IMR-90 (cell line): ENCODE measurements around the gene C22orf31. TPM values are rescaled to one million over a fixed set of nuclear protein-coding genes. Genes with fewer than 3 reads are reported as not detected.

ENCODE experiments used
- ATAC-seq: fragments of 200-7000 bp; cut with Tn5 transposase; 2 replicates; pipeline ENCODE4 v1.9.1; 2020; ENCODE audit warnings: low read depth, mild to moderate bottlenecking, moderate library complexity
- BruUV-seq: library from RNA; stranded (reverse); fragments of 400-500 nt; replicated peaks from 2 replicates; lab custom pipeline; 2021; lab: Mats Ljungman, UMichigan
- CTCF ChIA-PET: fragments of 300-600 bp; formaldehyde crosslinking; extraction: SDS; loops from one replicate; lab custom pipeline; 2021; ENCODE audit warnings: antibody characterized with exemption; lab: Yijun Ruan, JAX
- POLR2A ChIA-PET: fragments of 300-600 bp; sonication (Branson Sonifier 250); formaldehyde crosslinking; loops from one replicate; lab custom pipeline; 2022; ENCODE audit warnings: antibody characterized with exemption; ENCODE audit not compliant: unreplicated experiment; lab: Charles Lee
- DNase-seq: peaks from one replicate; pipeline ENCODE4 v3.0.0; 2013
- H2AFZ ChIP-seq: replicated peaks from 2 replicates; pipeline ENCODE3; 2013; ENCODE audit warnings: low read length, mild to moderate bottlenecking; ENCODE audit not compliant: poor library complexity
- H2AK5ac ChIP-seq: 2 replicates; pipeline ENCODE4 v1.6.1; 2013; ENCODE audit warnings: low read depth, low read length, inconsistent platforms
- H2AK9ac ChIP-seq: replicated peaks from 2 replicates; pipeline ENCODE3; 2013; ENCODE audit warnings: mild to moderate bottlenecking, low read depth, low read length, moderate library complexity; ENCODE audit not compliant: poor library complexity
- H2BK120ac ChIP-seq: 2 replicates; pipeline ENCODE4 v1.6.1; 2013; ENCODE audit warnings: low read depth, low read length, inconsistent platforms
- H2BK15ac ChIP-seq: 3 replicates; pipeline ENCODE4 v1.6.1; 2013; ENCODE audit warnings: low read depth, low read length, inconsistent platforms
- H2BK20ac ChIP-seq: 2 replicates; pipeline ENCODE4 v1.6.1; 2013; ENCODE audit warnings: low read depth, mild to moderate bottlenecking, inconsistent platforms, low read length, moderate library complexity
- H2BK5ac ChIP-seq: 2 replicates; pipeline ENCODE4 v1.6.1; 2013; ENCODE audit warnings: mild to moderate bottlenecking, low read depth, low read length, inconsistent platforms; ENCODE audit not compliant: poor library complexity, severe bottlenecking
- H3K14ac ChIP-seq: replicated peaks from 2 replicates; pipeline ENCODE4 v1.6.1; 2013; ENCODE audit warnings: low read depth, low read length, inconsistent platforms
- H3K18ac ChIP-seq: 2 replicates; pipeline ENCODE4 v1.6.1; 2013; ENCODE audit warnings: low read depth, low read length, control low read depth
- H3K23ac ChIP-seq: 2 replicates; pipeline ENCODE4 v1.6.1; 2013; ENCODE audit warnings: low read depth, low read length, inconsistent platforms
- H3K27ac ChIP-seq: 2 replicates; pipeline ENCODE4 v1.5.1; 2013; ENCODE audit warnings: mild to moderate bottlenecking, control low read depth, low read length; ENCODE audit not compliant: insufficient read depth
- H3K27me3 ChIP-seq: 2 replicates; pipeline ENCODE4 v1.6.1; 2013; ENCODE audit warnings: low read length; ENCODE audit not compliant: control insufficient read depth, insufficient read depth
- H3K36me3 ChIP-seq: 2 replicates; pipeline ENCODE4 v1.6.1; 2013; ENCODE audit warnings: low read length, mixed read lengths; ENCODE audit not compliant: control insufficient read depth, insufficient read depth
- H3K4ac ChIP-seq: 2 replicates; pipeline ENCODE4 v1.6.1; 2013; ENCODE audit warnings: low read depth, low read length, inconsistent platforms
- H3K4me1 ChIP-seq: 2 replicates; pipeline ENCODE4 v1.6.1; 2013; ENCODE audit warnings: low read length, mixed read lengths; ENCODE audit not compliant: control insufficient read depth, insufficient read depth
- H3K4me2 ChIP-seq: 2 replicates; pipeline ENCODE4 v1.6.1; 2013; ENCODE audit warnings: low read depth, mild to moderate bottlenecking, control low read depth, low read length, moderate library complexity
- H3K4me3 ChIP-seq: 2 replicates; pipeline ENCODE4 v1.5.1; 2013; ENCODE audit warnings: low read depth, mild to moderate bottlenecking, control low read depth, low read length, moderate library complexity; ENCODE audit not compliant: insufficient read depth
- H3K56ac ChIP-seq: 2 replicates; pipeline ENCODE4 v1.6.1; 2013; ENCODE audit warnings: low read length, inconsistent platforms; ENCODE audit not compliant: insufficient read depth; ENCODE audit errors: extremely low read depth
- H3K79me1 ChIP-seq, 2 experiments: 2 replicates each; pipeline ENCODE4 v1.6.1; 2013; ENCODE audit warnings: low read length in 2 of 2, inconsistent platforms in 1 of 2, low read depth in 1 of 2
- H3K9ac ChIP-seq: 2 replicates; pipeline ENCODE4 v1.6.1; 2013; ENCODE audit warnings: low read depth, low read length, control low read depth
- H3K9me1 ChIP-seq: 2 replicates; pipeline ENCODE4 v1.6.1; 2013; ENCODE audit warnings: low read length, inconsistent platforms; ENCODE audit not compliant: insufficient read depth
- H3K9me3 ChIP-seq: 2 replicates; pipeline ENCODE4 v1.6.1; 2013; ENCODE audit warnings: low read length; ENCODE audit not compliant: control insufficient read depth, insufficient read depth
- H4K20me1 ChIP-seq: 2 replicates; pipeline ENCODE4 v1.6.1; 2013; ENCODE audit warnings: low read length, inconsistent platforms; ENCODE audit not compliant: insufficient read depth
- H4K5ac ChIP-seq: 2 replicates; pipeline ENCODE4 v1.6.1; 2013; ENCODE audit warnings: mild to moderate bottlenecking, low read depth, low read length, control low read depth
- H4K8ac ChIP-seq, 2 experiments: 2 replicates each; pipeline ENCODE4 v1.6.1; 2013; ENCODE audit warnings: low read depth in 2 of 2, low read length in 2 of 2, control low read depth in 1 of 2, inconsistent platforms in 1 of 2
- H4K91ac ChIP-seq: 2 replicates; pipeline ENCODE4 v1.6.1; 2013; ENCODE audit warnings: low read depth, low read length, inconsistent platforms; ENCODE audit not compliant: insufficient read depth
- BHLHE40 ChIP-seq: fragments of 150-350 bp; IDR thresholded peaks from 2 replicates; pipeline ENCODE4 v1.6.1; 2016; ENCODE audit warnings: mild to moderate bottlenecking, low read depth, low read length
- CEBPB ChIP-seq: IDR thresholded peaks from 2 replicates; pipeline ENCODE4 v1.6.1; 2012; ENCODE audit warnings: low read depth, low read length, improper control_type of control experiment
- CHD1 ChIP-seq: IDR thresholded peaks from 2 replicates; pipeline ENCODE4 v1.6.1; 2012; ENCODE audit warnings: low read depth, low read length, improper control_type of control experiment
- ELK1 ChIP-seq: fragments of 150-350 bp; IDR thresholded peaks from 2 replicates; pipeline ENCODE4 v1.6.1; 2016; ENCODE audit warnings: low read depth, mild to moderate bottlenecking, low read length, moderate library complexity, borderline replicate concordance
- MAFK ChIP-seq: IDR thresholded peaks from 2 replicates; pipeline ENCODE4 v1.6.1; 2012; ENCODE audit warnings: low read depth, low read length, improper control_type of control experiment
- MAZ ChIP-seq: IDR thresholded peaks from 2 replicates; pipeline ENCODE4 v1.6.1; 2012; ENCODE audit warnings: low read depth, mild to moderate bottlenecking, low read length, improper control_type of control experiment, moderate library complexity, borderline replicate concordance
- RAD21 ChIP-seq: IDR thresholded peaks from 2 replicates; pipeline ENCODE4 v1.6.1; 2012; ENCODE audit warnings: low read length, improper control_type of control experiment
- RFX5 ChIP-seq: IDR thresholded peaks from 2 replicates; pipeline ENCODE4 v1.8.0; 2012; ENCODE audit warnings: low read depth, mild to moderate bottlenecking, low read length, moderate library complexity
- SMC3 ChIP-seq: fragments of 150-350 bp; IDR thresholded peaks from 2 replicates; pipeline ENCODE4 v1.6.1; 2016; ENCODE audit warnings: low read depth, mild to moderate bottlenecking, antibody characterized with exemption, low read length, moderate library complexity
- USF2 ChIP-seq: fragments of 150-350 bp; IDR thresholded peaks from 2 replicates; pipeline ENCODE4 v1.6.1; 2017; ENCODE audit warnings: mild to moderate bottlenecking, antibody characterized with exemption, low read length, low read depth
- WGBS, 2 experiments: methylation state at CpG; one replicate each; pipeline versions ENCODE4 v1.1.5 to v1.1.7; 2013; ENCODE audit warnings: missing lambda C conversion rate in 2 of 2; ENCODE audit not compliant: insufficient read length in 1 of 2; ENCODE audit errors: extremely low coverage in 2 of 2; 5-methylcytosine and 5-hydroxymethylcytosine counted together
- dilution Hi-C: fragments of 300-500 bp; cut with HindIII; formaldehyde crosslinking; loops from one replicate; pipeline ENCODE4 v1.14.3; 2018; ENCODE audit warnings: low sequenced_read_pairs; ENCODE audit not compliant: unreplicated experiment
- in situ Hi-C: fragments of 300-500 bp; cut with MboI; formaldehyde crosslinking; loops from 3 replicates; pipeline ENCODE4 v1.14.3; 2019; ENCODE audit warnings: low sequenced_read_pairs, inconsistent platforms, mixed read lengths
- intact Hi-C: fragments of 100-400 bp; cut with micrococcal nuclease; formaldehyde crosslinking; loops from 2 replicates; pipeline ENCODE4 v1.10.0; 2022
- polyA plus RNA-seq, 3 experiments: library from polyadenylated mRNA; depleted of rRNA; stranded (reverse); fragments of >200 nt; gene quantifications; 2 replicates each; pipeline ENCODE4 v1.2.3, GENCODE V29; 2012; ENCODE audit warnings: low replicate concordance in 1 of 3
- total RNA-seq: library from RNA; depleted of rRNA; stranded (reverse); fragments of >200 nt; gene quantifications from 2 replicates; pipeline ENCODE4 v1.2.3, GENCODE V29; 2012

C22orf31 gene
- total and polyA plus RNA-seq, 2 of the 4 experiments (the other 2 are of a cell fraction), result not detected

GRCh38 chr22:29098296-29098695 lies 36.7 kb upstream of the C22orf31 start:
- POLR2A ChIA-PET, result no interaction called here

More at GRCh38 chr22:29098296-29098695, 36.7 kb upstream of the C22orf31 start:
- Histone ChIP-seq H3K4ac (no peak overlapping the region), H2BK120ac (no peak overlapping the region), H3K27me3 (no peaks in the 10 kb centered on the region), H3K56ac (no peak overlapping the region), H3K9me1 (peaks cover 6% of the 10 kb centered on the region; the same call in 1 of the 2 replicates), H3K18ac (no peak overlapping the region), H2AK5ac (no peak overlapping the region), H3K36me3 (peaks cover 7% of the 10 kb centered on the region; the same call in 1 of the 2 replicates), H2BK5ac (no peak overlapping the region), H2AK9ac (no peak overlapping the region), H3K27ac (no peak overlapping the region), H3K79me1 (no peaks in the 10 kb centered on the region), H2BK15ac (no peak overlapping the region), H4K20me1 (no peaks in the 10 kb centered on the region), H2AFZ (no peak overlapping the region), H3K4me2 (no peak overlapping the region), H3K9ac (no peak overlapping the region), H4K91ac (no peak overlapping the region), H3K14ac (no peak overlapping the region), H4K5ac (no peak overlapping the region), H3K4me3 (no peak overlapping the region), H3K9me3 (no peaks in the 10 kb centered on the region), H4K8ac (no peak overlapping the region), H3K23ac (no peak overlapping the region), H3K4me1 (peaks cover 11% of the 10 kb centered on the region), H2BK20ac (no peak overlapping the region)
- dilution Hi-C loops (no loop called here), in situ Hi-C loops (no loop called here), intact Hi-C loops (no loop called here)
- 100% methylated on average over 1 of the region's 2 CpGs; no CpG with 5 or more reads in 1 of the 2 experiments for WGBS, 2 experiments
- CTCF ChIA-PET, result no interaction called here
- DNase-seq, result no peak
- no TSS peak for BruUV-seq
- no peak for ATAC-seq
- no peak for TF ChIP-seq MAFK
- no peak for TF ChIP-seq RAD21
- no peak for TF ChIP-seq SMC3
- TF ChIP-seq MAZ, result no peak
- TF ChIP-seq RFX5, result no peak
- no peak for TF ChIP-seq USF2
- no peak for TF ChIP-seq CEBPB
- TF ChIP-seq ELK1, result no peak
- TF ChIP-seq CHD1, result no peak
- no peak for TF ChIP-seq BHLHE40
